OCI-LY7 (cell line): ENCODE data around the gene CD58.

Experiments used
- CTCF ChIP-seq: fragments of 200-600 bp; sonication (generic); conservative IDR thresholded peaks from 2 replicates; pipeline ENCODE4 v1.5.1; 2014; ENCODE audit warnings: mild to moderate bottlenecking, antibody characterized with exemption, low read length, moderate library complexity, mixed read lengths
- EZH2phosphoT487 ChIP-seq: fragments of 200-600 bp; sonication (generic); IDR thresholded peaks from 2 replicates; pipeline ENCODE4 v1.6.1; 2018; ENCODE audit warnings: low read depth, borderline replicate concordance, mild to moderate bottlenecking, mixed run types, antibody characterized with exemption, low read length, moderate library complexity, mixed read lengths

- TF ChIP-seq CTCF (no peak), EZH2phosphoT487 (no peak)
These were observed 84.4 kb downstream of the CD58 start for GRCh38 chr1:116486424-116486823.
